WI38 (cell line): ENCODE results near the gene CPLX4.

ENCODE experiments used
- H3K4me3 ChIP-seq: 2 replicates; pipeline ENCODE4 v1.5.1; 2011; ENCODE audit warnings: low read depth, mild to moderate bottlenecking, control low read depth, low read length
- CTCF ChIP-seq: IDR thresholded peaks from 2 replicates; pipeline ENCODE4 v1.5.1; 2012; ENCODE audit warnings: low read depth, mild to moderate bottlenecking, control low read depth, low read length

Gene CPLX4

GRCh38 chr18:59353079-59353680 lies 34.7 kb upstream of the CPLX4 start:
- H3K4me3 ChIP-seq, result no peak overlapping the region
- no peak for TF ChIP-seq CTCF

GRCh38 chr18:59352250-59352855 lies 33.9 kb upstream of the CPLX4 start:
- TF ChIP-seq CTCF, result no peak
- no peak overlapping the region for H3K4me3 ChIP-seq

- no peak for TF ChIP-seq CTCF
- no peak overlapping the region for H3K4me3 ChIP-seq
Observed at GRCh38 chr18:59345556-59345955, 27.1 kb upstream of the CPLX4 start.

- H3K4me3 ChIP-seq, result no peak overlapping the region
- no peak for TF ChIP-seq CTCF
Observed at GRCh38 chr18:59344996-59345395, 26.5 kb upstream of the CPLX4 start.

- no peak for TF ChIP-seq CTCF
- no peak overlapping the region for H3K4me3 ChIP-seq
Observed at GRCh38 chr18:59343926-59344325, 25.5 kb upstream of the CPLX4 start.

- no peak for TF ChIP-seq CTCF
- no peak overlapping the region for H3K4me3 ChIP-seq
Observed at GRCh38 chr18:59340817-59341216, 22.4 kb upstream of the CPLX4 start.

- no peak for TF ChIP-seq CTCF
- H3K4me3 ChIP-seq, result no peak overlapping the region
Observed at GRCh38 chr18:59340312-59340711, 21.9 kb upstream of the CPLX4 start.
